HG03558 (cell line): ENCODE results near the gene MYLK.

Source experiments
- ATAC-seq: cut with Tn5 transposase; IDR thresholded peaks from one replicate; pipeline ENCODE4 v1.9.1; 2021; ENCODE audit warnings: moderate number of reproducible peaks; ENCODE audit not compliant: unreplicated experiment; ENCODE audit errors: extremely low read depth

Gene MYLK

GRCh38 chr3:123688241-123688747 lies 195.8 kb downstream of the MYLK start:
- ATAC-seq: no peak

DNA sequence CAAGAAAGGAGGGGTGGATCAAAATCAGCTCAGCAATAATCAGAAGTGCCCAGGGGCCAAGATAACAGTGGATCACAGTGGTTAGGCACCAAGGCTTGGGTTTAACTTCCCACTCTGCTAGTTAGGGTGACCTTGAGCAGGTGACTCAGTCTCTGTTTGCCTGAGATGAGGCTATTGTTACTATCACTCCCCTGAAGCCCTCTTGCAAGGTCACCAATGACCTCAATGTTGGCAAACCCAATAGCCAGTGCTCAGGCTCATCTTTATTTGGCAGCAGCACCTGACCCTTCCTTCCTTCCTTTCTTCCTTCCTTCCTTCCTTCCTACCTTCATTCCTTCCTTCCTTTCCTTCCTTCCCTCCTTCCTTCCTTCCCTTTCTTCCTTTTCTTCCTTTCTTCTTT lies 196.8 kb downstream of the MYLK start:
- no peak for ATAC-seq

DNA sequence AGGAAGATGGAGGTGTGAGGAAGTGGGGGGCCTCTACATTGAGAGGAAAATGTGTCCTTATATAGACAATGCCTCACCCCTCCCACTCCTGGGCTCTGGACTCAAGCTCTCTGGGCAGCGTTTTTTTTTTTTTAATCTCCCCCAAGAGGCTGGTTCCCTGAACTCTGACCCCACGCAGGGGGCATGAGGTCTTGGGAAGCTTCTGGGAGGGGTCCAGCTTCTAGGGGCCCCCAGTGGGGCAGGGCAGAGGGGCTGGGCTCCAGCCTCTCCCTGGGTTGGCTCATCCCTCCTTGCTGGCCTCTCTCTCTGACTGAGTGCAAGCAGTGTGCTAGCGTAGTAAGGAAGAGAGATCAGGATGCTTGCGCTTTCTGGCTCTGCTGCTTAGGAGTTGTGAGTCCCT lies 197.9 kb downstream of the MYLK start:
- no peak for ATAC-seq

GRCh38 chr3:123685780-123686179 lies 198.4 kb downstream of the MYLK start:
- ATAC-seq: no peak

DNA sequence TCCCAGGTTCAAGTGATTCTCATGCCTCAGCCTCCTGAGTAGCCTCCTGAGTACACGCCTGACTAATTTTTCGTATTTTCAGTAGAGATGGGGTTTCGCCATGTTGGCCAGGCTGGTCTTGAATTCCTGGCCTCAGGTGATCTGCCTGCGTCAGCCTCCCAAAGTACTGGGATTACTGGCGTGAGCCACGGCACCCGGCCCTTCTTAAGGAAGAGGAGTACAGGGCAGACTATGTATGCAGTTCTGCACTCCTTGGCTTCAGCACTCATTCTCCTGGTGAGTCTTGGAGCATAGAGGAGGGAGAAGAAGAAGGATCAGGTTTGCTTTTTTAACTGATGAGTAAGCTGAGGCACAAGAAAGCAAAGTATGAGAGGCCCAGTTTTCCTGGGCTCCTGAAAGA lies 199.5 kb downstream of the MYLK start:
- ATAC-seq: no peak

DNA sequence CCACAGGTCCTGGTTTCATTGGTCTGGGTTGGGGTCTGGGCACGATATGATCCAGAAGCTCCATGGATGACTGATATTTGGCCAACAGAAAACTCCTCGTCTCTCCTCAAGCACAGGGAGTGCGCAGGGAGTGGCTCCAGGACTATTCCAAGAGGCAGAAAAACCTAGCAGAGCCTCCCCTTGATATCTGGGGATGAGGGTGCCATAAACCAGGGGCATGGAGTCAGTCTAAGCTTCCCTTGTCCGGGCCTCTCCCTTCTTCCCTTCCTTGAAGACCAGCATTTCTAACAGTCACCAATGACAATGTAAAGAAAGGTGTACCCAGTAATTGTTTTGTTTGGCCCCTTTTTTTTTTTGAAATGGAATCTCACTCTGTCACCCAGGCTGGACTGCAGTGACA lies 199.9 kb downstream of the MYLK start:
- no peak for ATAC-seq

DNA sequence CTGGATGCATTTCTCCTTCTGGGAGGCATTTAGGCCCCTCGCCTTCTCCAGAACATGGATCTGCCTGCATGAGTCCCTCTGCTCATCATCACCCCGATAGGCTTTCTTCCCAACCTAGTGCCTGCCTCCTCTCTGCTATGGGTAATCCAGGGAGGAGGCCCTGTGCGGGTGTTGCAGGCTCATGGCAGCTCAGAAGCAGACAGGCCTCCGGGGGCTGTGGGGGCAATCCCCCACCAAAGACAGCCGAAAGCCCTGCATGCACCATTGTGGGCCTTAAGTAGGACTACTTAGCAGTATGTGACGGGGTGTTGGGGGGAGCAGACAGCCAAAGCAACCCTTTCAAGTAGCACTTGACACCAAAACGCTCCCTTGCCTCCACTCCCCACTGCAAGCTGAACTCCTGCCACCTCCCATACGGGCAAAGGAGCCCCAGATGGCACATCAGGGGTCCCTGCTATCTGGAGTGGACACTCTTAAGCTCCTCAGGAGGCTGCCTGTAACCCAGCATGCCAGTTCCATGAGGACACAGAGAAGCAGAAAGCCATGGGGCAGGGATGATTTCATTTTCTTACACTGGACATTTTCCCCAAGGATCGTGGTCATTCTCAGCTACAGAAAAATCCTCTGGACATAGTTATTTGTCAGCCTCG lies 200.5 kb downstream of the MYLK start:
- no peak for ATAC-seq

- ATAC-seq: no peak
Observed at GRCh38 chr3:123682781-123683504, 201.2 kb downstream of the MYLK start.

GRCh38 chr3:123682302-123682701 lies 201.8 kb downstream of the MYLK start:
- ATAC-seq: no peak

- ATAC-seq: no peak
Observed at GRCh38 chr3:123679712-123680386, 204.3 kb downstream of the MYLK start.

- no peak for ATAC-seq
Observed at GRCh38 chr3:123678108-123678511, 206.0 kb downstream of the MYLK start.

- no peak for ATAC-seq
Observed at GRCh38 chr3:123672429-123673146, 211.5 kb downstream of the MYLK start.

DNA sequence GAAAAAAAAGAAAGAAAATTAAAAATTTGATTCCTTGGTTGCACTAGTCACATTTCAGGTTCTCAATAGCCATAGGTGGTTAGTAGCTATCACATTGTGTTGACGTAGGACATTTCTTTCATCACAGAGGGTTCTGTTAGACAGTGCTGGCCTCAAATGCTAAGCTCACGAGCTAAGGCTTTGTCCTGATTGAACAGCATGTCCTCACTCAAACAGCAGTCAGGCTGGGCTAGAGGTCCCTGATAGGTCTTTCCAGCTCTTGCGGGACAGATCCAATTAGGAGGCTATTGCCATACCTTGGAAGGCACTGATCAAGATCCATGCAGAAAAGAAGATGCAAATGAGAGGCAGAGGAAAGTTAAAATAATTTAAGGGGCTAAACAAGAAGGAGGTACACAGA lies 213.4 kb downstream of the MYLK start:
- ATAC-seq: no peak

DNA sequence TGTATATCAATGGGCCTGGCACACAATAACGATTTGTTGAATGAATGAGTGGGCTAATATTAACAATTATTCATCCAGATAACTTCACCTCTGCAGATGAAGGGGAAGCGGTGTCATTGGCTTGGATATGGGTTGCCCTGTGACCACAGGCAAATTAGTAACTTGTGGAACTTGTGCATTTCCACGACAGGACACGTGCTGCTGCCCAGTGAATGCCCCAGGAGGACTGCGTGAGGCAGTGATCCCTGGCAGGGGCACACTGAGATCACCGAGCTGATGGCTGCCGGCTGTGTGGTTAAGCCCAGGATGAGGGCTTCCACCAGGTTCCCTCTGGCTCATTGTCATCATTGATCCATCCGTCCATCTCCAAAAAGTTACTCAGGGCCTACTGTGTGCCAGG lies 215.2 kb downstream of the MYLK start:
- no peak for ATAC-seq

GRCh38 chr3:123667784-123668183 lies 216.3 kb downstream of the MYLK start:
- ATAC-seq: no peak

DNA sequence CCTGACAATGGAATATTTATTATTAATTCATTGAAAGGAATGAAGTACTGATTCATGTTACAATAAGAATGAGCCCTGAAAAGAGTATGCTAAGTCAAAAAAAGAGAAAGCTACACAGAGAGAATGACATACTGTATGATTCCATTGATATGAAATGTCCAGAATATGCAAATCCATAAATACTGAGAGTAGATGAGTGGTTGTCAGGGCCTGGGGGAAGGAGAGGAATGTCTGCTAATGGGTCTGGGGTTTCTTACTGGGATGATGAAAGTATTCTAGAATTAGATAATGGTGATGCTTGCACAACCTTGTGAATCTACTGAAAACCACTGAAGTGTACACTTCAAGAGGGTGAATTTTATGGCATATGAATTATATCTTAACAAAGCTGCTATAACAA lies 219.4 kb downstream of the MYLK start:
- no peak for ATAC-seq

- no peak for ATAC-seq
Observed at GRCh38 chr3:123663977-123664376, 220.2 kb downstream of the MYLK start.

GRCh38 chr3:123661973-123662372 lies 222.2 kb downstream of the MYLK start:
- ATAC-seq: no peak

- ATAC-seq: no peak
Observed at GRCh38 chr3:123660900-123661299, 223.2 kb downstream of the MYLK start.

- no peak for ATAC-seq
Observed at GRCh38 chr3:123660141-123660675, 223.9 kb downstream of the MYLK start.

- ATAC-seq: no peak
Observed at GRCh38 chr3:123658852-123659206, 225.3 kb downstream of the MYLK start.
